Right ventricle myocardium superior (tissue), 1 donor: ENCODE data around the gene ADNP. TPM values are rescaled to one million over a fixed set of nuclear protein-coding genes. Genes with fewer than 3 reads are reported as not detected.

Experiments
- ATAC-seq: fragments of 200-7000 bp; cut with Tn5 transposase; one replicate; pipeline ENCODE4 v1.9.1; 2020; ENCODE audit warnings: mild to moderate bottlenecking; ENCODE audit not compliant: poor library complexity
- DNase-seq: peaks from one replicate; pipeline ENCODE4 v3.0.0-alpha.2; 2020
- intact Hi-C: fragments of 100-400 bp; cut with DNase I; formaldehyde crosslinking; loops from one replicate; pipeline ENCODE4 v1.11.2; 2022
- total RNA-seq: library from RNA; stranded (reverse); fragmentation: NEBNext Ultra II Directional; extraction: Animal tissue kit (Norgen Biotek cat#: 25700); gene quantifications from one replicate; pipeline ENCODE4 v1.2.1, GENCODE V29; 2021
- donor health status: DM: no; HTN: yes; CAD: no; lungs with severe emphysema.

ADNP gene
- total RNA-seq, 1 donor from 2014 or later, result 28.8 TPM

DNA sequence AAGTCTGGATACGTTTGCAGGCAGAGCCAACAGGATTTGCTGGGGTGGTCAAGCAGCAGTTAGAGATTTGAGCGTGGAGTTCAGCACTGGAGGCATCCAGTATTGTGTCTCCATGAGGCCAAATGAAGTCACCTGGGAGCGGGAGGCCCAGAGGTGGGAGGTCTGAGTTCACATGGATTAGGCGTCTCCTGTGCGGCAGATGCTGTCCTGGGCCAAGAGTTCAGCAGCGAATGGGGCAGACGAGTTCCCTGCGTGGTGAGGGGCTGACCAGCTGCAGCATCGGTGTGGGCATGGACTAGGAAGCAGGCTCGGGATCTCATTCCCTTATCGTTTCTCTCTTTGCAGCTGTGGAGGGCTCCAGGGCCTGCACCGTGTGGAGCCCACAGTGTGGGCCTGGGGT, 70.2 kb downstream of the ADNP start:
- DNase-seq (no peak), ATAC-seq (no peak)
- intact Hi-C loops, result no loop called here

DNA sequence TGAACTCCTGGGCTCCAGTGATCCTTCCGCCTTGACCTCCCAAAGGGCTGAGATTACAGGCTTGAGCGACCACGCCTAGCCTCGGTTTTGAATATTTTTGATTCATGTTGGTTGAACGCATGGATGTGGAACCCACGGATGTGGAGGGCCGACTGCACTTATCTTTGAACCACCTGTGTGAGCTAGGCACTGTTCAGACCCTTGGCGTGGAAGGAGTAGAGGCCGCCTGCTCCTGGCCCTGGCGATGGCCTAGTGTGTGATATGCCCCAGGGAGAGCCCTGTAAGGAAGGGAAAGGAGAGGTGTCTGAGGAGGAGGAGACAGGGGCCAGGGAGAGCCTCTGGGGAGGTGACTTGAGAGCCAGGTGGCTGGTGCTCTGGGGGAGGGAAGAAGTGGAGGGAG, 72.1 kb downstream of the ADNP start:
- no peak for ATAC-seq
- intact Hi-C loops, result no loop called here
- no peak for DNase-seq

DNA sequence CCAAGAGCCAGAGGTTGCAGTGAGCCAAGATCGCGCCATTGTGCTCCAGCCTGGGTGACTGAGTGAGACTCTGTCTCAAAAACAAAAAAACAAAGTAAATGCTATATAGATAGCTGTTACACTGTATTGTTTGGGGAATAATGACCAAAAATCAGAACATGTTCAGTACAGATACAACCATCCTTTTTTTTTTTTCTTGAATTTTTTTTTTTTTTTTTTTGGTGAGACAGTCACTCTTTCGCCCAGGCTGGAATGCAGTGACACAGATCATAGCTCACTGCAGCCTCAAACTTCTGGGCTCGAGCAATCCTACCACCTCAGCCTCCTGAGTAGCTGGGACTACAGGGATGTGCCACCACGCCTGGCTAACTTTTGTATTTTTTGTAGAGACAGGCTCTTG, 72.7 kb downstream of the ADNP start:
- ATAC-seq (no peak), DNase-seq (no peak)
- intact Hi-C loops, result no loop called here

DNA sequence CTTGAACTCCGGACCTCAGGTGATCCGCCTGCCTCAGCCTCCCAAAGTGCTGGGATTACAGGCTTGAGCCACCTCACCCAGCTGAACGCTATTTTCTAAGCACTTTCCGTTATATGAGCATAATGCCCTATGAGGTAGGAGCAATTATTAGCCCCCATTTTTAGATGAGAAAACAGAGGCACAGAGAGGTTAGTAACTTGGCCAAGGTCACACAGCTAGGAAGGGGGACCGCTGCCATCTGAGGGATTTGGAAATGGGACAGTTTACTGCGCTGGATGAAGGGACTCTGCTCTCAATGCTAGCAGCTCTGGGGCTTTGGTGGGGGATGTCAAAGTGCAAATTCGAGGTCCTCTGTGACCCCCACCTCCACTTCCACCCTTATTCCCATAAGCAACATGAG, 73.9 kb downstream of the ADNP start:
- ATAC-seq, result no peak
- no peak for DNase-seq
- intact Hi-C loops, result no loop called here

DNA sequence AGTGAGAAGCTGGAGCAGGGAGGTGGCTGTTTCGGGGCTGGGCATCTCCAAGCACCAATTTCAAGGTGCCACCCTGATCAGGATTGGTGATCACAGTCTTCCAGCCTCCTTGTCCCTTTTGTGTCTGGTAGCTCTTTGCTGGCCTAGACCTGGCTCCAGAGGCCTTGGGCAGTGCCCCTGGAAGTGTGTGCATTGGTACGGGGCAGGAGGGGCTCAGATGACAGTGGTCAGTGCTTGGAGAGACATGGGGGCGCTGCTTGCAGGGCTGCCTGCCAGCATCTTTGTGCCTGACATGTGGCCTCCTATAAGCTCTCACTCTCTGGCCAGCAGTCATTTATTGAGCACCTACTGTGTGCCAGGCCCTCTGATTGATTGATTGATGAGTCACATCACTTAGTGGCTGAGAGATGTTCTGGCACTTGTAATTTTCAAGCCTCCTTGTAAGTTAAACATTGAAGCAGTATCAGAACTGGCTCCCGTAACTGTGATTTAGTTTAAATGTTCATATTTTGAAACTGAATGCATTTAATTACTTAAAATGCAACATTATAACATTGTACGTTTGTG, 74.7 kb downstream of the ADNP start:
- intact Hi-C loops, result no loop called here
- no peak for DNase-seq
- ATAC-seq, result no peak

DNA sequence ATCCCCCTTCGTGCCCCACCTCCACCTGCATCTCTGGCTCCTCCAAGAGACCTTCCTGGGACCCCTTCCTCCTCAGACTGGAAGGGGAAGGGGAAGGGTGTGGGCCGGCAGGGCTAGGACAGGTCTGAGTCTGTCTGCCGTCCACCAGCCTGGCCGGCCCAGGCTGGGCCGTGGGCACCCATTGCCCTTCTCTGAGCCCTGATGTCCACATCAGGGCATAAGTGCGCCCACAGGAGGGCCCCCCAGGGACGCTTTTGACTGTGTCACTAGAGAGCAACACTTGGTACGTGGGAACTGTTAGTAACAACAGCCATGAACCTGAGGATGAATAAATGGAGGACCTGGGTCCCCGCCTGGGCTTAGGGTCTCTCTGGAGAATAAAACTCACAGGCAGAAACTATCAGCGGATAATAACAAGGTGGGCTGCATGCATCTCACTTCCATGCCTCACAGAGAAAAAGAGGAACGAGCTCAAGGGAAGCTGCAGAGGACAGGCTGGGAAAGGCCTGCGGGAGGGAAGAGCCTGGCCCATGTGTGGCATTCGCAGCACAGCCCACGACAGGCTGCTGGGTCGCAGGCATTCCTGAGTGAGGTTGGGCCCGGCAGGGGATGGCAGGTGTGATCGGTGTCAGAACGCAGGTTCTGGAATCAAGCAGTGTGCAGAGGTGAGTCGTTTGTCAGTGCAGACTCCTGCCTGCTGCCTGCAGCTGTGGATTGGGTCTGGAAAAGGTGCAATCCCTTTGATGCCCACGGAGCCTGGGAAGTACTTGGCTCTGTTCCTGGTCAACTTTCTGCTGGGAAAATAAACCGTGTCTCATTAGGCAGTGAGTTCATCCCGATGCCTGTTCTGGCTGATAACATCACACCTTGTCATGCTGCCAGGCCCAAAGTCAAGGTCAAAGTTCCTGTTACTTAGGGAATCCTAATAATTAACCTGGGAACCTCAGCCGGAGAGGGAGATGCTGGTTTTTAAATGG, 75.5 kb downstream of the ADNP start:
- ATAC-seq, result no peak
- intact Hi-C loops, result no loop called here

DNA sequence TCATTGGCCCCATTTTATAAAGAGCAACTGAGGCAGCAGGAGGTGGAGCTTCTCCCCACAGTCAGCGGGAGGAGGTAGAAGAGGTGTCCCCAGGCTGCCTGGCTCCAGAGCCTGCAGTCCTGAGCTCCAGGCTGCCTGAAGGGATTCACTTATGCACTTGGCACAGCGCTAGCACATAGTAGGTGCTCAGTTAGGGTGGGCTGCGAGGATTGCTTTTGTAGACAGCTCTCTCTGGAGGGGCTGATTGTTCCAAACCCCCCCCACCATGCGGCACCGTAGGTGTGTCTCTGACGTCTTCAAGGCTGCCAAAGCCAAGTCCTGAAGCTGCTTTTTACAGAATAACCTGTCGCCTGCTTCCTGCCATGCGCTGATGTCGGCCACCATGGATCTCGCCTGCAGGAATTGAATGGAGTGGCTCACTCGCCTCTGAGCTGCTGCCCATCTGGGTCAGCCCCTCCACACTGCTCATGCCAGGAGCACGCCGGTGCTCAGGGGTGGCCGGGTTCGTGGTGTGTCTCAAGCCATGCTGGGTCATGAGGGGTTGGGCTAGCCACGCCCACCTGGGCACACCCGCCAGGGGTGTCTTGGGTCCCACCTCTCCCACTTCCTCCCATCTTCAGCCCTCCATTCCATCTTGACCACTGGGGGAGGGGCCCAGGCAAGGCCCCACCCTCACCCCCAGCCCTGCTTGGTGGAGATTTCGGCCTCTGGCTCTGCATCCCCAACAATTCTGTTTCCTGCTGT, 76.6 kb downstream of the ADNP start:
- DNase-seq (no peak), ATAC-seq (no peak)
- intact Hi-C loops, result no loop called here

More for the DNA sequence above, 75.5 kb downstream of the ADNP start:
- no peak for DNase-seq

DNA sequence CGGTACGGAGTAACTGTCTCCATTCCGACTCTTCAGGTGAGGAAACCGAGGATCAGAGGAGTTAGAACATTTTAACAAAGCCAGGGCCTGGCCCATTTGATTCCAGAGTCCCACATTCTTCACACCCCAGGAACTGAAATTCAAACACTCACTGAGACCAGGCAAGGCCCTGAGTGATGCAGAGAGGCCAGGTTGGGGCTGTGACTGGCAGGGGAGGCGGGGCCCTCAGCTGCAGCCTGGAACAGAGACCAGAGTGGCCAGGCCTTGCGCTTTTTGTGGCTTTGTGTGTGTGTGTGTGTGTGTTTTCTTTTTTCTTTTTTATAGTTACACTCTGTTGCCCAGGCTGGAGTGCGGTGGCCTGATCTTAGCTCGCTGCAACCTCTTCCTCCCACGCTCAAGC, 79.2 kb downstream of the ADNP start:
- intact Hi-C loops, result no loop called here
- no peak for ATAC-seq
- DNase-seq, result no peak

DNA sequence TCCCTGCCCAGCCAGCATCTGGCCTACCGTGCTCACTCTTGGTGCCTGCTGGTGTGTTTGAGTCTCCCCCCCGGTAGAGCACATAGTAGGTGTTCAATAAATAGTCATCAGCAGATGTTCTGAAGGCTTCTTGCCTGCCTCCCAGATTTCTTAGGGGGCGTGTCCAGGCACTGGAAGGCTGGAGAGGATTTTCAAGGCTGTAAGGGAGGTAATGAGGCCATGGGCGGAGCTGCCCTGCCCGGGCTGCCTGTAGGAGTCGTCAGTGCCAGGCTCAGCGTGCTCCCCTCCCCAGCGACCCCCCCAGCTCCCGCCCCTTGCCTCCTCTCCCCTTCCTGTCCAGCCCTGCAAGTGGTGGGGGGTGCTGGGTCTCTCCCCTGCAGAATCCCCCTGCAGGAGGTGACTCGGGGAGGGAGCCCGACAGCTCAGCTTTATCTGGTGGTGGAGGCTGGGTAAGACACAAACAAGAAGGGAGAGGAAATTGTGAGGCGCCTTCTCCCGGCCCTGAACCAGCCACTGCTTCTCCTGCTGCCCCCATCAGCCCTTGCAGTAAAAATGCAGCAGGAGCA, 80.4 kb downstream of the ADNP start:
- DNase-seq (no peak), ATAC-seq (no peak)
- intact Hi-C loops, result no loop called here

DNA sequence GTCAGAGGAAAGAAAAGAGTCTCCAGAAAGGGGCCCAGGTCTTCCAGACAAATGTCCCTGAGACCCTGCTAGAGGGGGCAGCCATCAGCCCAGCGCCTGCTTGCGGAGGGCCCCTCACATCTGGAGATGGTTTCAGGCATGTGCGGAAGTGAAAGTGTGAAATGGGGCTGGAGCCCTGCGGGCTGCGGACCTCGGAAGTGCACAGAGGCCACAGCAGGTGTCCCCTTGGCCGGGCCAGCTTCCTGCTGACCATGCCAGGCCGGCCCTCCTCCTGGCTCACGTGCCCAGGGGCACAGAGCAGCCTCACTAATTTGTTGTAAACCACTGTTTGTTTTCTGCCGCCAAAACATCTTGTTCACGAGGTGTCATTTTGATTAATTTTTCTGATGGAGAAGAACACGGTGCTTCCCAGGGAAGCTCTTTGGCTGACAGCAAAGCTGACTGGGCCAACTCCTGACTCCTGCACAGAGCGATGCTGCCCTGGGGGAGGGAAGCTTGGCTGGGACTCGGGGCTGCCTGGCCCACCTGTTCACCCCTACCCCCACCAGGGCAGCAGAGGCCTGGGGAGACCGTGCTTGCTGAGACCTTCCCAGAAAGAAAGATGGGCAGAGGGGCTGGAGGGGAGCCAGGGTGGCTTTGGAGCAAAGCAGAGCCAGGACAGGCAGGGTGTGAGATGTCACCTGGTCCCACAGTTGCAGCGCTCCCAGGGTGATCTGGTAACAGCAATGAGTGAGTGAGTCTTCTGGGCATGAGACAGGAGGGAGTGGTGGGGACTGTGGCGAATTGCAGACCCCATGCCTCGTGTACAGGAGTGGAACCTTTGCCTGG, 82.2 kb downstream of the ADNP start:
- intact Hi-C loops, result no loop called here
- DNase-seq (no peak), ATAC-seq (peak; percentile 70)

DNA sequence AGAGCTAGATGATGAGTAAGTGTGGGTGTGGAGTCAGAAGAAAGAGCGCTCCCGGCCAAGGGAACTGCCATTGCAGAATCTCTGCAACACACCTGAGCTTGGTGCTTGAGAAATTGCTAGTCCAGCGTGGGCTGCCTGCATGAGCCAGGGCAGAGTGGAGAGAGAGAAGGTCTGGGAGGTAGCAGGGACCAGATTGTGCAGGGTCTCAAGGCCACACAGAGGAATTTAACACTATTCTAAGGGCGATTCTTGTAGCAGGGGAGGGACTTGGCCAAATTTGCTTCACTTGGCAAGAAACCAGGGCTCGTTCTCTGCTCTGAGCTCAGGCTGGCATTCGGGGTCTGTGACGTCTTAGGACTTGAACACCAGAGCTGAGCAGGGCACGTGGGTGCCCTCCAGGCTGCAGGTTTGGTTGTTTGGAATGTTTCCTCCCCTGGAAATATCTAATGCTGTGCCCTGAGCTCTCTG, 82.9 kb downstream of the ADNP start:
- DNase-seq, result peak; percentile 50
- intact Hi-C loops, result no loop called here
- peak; percentile 78 for ATAC-seq

DNA sequence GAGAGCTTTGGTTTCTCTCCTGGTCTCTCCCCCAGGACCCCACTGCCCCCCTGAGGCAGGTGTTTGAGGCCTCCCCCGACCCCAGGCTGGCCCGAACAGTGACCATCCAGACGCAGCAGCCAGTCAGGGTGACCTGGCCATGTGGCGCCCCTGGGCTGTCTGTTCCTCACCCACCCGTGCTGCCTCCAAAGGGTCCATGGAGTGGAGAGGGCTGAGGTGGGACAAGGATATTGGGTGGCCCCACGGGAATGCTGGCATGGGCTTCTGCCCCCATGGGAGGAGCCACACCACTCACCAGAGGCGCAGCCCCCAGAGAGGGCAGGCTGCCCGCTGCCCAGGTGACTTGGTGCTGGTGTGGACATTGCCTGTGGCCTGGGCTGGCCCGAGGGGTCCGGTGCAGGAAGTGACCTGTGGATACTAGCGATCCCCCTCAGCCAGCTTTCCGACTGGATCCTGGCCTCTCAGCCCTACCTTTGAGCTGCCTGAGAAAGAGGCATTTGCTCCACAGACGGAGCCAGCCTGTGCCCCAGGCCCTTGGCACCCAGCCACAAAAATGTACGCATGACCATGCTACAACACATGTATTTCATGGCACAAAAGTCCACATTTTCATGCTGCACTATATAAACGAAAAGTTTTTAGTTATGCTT, 85.5 kb downstream of the ADNP start:
- intact Hi-C loops, result no loop called here
- no peak for ATAC-seq
- DNase-seq, result no peak

DNA sequence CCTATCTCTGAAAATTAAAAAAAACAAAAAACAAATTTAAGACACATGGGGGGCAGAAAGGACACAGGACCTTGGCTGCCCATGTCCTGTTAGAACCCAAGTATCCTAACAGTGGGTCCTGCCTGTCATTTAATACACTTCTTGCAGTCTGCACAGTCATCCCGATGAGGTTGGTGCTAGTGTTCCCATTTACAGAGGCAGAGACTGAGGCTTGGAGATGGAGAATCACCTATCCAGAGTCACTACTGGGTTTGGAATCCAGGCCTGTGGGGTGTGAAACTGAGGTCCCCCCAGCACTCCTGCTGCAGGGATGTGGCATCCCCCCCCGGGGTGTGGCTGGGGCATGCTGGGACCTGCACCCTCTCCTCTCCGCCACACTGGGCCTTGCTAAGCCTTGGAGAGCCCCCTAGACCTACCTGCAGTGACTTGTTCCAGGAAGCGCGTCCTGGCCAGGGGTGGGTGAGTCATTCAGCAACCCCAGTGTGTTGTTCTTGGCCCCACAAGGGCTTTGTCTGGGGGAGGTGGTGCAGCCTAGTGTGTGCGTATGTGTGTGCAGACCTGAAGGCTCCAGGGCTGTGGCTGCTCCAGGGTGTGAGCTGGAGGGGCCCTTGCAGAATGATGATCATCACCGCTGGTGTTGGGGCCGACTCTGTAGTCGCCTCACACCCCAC, 86.7 kb downstream of the ADNP start:
- no peak for DNase-seq
- intact Hi-C loops, result no loop called here
- ATAC-seq, result no peak

DNA sequence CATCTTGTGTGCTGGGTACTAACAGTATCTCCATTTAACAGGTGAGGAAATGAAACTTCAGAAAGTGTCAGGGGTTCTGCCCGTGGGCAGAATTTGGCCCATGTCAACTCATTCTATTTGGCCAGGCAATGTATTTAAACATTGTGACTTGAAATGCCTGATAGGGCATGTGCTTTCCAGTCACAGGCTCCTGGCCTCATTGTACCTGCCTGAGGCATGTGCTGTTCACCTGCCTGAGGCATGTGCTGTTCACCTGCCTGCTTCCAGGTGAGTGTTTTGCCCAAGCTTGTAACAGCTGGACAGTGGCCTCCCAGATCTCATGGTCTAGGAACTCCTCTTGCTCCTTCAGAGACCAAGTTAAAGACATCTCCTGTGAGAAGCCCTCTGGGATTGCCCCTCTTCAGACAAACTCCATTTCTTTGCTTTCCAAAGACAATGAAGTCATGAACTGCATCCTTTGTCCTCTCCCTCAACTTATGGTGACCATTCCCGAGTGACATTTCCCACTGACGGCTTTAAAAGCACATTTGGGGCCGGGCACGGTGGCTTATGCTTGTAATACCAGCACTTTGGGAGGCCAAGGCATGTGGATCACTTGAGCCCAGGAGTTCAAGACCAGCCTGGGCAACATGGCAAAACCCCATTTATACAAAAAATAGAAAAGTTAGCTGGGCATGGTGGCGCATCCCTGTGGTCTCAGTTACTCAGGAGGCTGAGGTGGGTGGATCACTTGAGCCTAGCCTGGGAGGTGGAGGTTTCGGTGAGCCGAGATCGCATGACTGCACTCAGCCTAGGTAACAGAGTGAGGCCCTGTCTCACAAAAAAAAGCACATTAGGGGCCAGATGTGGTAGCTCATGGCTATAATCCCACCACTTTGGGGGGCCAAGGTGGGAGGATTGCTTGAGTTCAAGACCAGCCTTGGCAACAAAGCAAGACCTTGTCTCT, 87.6 kb downstream of the ADNP start:
- no peak for DNase-seq
- intact Hi-C loops, result no loop called here
- ATAC-seq, result no peak

DNA sequence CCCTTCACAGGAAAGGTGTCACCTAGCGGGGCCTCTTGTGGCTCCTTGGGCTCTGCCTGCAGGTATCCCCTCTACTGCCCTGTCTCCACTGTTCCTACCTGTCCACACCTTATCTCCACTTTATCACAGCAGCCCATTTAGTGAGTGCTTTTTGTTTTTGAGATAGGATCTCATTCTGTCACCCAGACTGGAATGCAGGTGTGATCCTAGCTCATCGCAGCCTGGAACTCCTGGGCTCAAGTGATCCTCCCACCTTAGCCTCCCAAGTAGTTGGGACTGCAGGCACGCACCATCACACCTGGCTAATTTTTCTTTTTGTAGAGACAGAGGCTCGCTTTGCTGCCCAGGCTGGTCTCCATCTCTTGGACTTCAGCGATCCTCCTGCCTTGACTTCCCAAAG, 88.4 kb downstream of the ADNP start:
- DNase-seq, result no peak

More for the DNA sequence above, 88.4 kb downstream of the ADNP start:
- no peak for ATAC-seq
- intact Hi-C loops, result no loop called here
